Neural progenitor cell (in vitro differentiated cells): Measurements from ENCODE around the gene LCAT.

Experiments used
- CTCF ChIP-seq: fragments of 200-600 bp; sonication (generic); IDR thresholded peaks from 2 replicates; pipeline ENCODE4 v1.5.1; 2017; ENCODE audit warnings: antibody characterized with exemption, mild to moderate bottlenecking
- EZH2 ChIP-seq: fragments of 200-600 bp; sonication (generic); IDR thresholded peaks from 2 replicates; pipeline ENCODE4 v1.6.1; 2017; ENCODE audit warnings: antibody characterized with exemption, mild to moderate bottlenecking, moderate library complexity
- EZH2phosphoT487 ChIP-seq: fragments of 200-600 bp; sonication (generic); IDR thresholded peaks from 2 replicates; pipeline ENCODE4 v1.6.1; 2017; ENCODE audit warnings: antibody characterized with exemption

- no peak for TF ChIP-seq CTCF
- no peak for TF ChIP-seq EZH2phosphoT487
- no peak for TF ChIP-seq EZH2
These were observed 1.5 kb upstream of the LCAT start for GRCh38 chr16:67945392-67945933.
